HG03066 (cell line): ENCODE results near the gene SPRY4.
"Not testable (repeated sequence)": the region's sequence is repeated elsewhere in the genome, so short reads cannot be mapped to it uniquely, and the experiment has no call there.

Experiments used
- ATAC-seq: cut with Tn5 transposase; IDR thresholded peaks from one replicate; pipeline ENCODE4 v1.9.1; 2021; ENCODE audit warnings: low read depth; ENCODE audit not compliant: unreplicated experiment

The SPRY4 gene

DNA sequence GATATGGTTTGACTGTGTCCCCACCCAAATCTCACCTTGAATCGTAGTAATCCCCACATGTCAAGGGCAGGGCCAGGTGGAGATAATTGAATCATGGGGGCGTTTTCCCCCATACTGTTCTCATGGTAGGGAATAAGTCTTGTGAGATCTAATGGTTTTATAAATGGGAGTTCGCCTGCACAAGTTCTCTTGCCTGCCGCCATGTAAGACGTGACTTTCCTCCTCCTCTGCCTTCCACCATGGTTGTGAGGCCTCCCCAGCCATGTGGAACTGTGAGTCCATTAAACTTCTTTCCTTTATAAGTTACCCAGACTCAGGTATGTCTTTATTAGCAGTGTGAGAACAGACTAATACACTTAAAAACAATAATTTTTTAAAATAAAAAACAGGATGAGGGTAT, 52.2 kb downstream of the SPRY4 start:
- ATAC-seq = not testable (repeated sequence)

DNA sequence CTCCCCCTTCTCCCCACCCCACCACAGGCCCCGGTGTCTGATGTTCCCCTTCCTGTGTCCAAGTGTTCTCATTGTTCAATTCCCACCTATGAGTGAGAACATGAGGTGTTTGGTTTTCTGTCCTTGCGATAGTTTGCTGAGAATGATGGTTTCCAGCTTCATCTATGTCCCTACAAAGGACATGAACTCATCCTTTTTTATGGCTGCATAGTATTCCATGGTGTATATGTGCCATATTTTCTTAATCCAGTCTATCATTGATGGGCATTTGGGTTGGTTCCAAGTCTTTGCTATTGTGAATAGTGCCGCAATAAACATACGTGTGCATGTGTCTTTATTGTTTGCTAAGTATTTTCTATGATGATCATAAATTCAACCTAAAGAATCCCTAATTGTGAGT, 60.7 kb downstream of the SPRY4 start:
- ATAC-seq = not testable (repeated sequence)

DNA sequence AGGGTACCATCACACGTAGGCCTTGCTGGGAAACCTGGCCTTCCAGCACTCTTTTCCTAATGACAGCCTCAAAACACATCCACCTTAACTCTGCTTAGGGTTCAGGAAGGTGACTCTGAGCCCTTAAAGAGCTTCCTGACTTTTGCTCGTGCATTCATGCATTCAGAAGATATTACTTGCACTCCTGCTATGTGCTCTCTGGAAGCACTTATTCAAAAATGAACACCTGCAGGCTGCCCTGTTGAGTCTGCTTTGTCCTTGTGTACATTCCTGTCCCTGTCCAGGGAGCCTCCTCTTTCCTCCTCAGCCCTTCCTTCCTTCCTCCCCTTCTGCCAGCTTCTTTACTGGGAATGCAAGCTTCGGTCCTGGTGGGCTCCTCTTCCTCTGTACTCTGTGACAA, 61.5 kb downstream of the SPRY4 start:
- ATAC-seq = no peak

DNA sequence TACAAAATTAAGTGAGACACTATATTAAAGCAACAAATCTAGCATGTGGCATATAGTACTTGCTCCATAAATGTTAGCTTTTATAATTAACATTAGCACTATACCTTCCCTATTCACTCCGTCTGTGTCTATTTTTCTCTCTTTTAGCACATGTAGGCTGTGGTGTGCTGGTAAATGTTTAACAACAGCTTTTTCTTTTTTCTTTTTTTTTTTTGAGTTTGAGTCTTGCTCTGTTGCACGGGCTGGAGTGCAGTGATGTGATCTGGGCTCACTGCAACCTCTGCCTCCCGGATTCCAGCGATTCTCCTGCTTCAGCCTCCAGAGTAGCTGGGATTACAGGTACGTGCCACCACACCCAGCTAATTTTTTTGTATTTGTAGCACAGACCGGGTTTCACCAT, 62.1 kb downstream of the SPRY4 start:
- ATAC-seq = no peak
